CD4-positive, alpha-beta T cell treated with Interleukin-4 for 1 hour (primary cell): Measurements from ENCODE around the gene BCL11A.
A peak's percentile ranks its signal among the peaks of the same experiment; 100 is the strongest.

Experiments used
- DNase-seq, 2 donors: peaks; one replicate each; pipeline ENCODE4 v3.0.0-alpha.2; 2020 to 2022

Gene BCL11A

DNA sequence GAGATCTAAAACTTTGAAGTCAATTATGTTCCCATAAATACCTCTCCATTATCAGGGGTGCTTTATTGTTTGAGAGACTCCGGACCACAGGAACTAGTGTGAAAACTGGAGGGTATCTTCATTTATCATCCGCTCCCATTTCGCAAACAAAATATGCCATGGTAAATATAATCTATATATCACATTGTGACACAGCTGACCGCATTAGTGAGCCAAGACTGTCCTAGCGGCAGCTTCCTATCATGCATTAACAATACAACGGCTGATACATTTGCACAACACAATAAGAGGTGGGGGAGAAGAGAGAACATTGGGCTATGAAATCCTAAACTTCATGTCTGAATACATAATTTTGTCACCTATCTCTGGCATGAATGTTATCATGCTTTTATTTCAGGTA lies 29.5 kb downstream of the BCL11A start:
- DNase-seq = no peak

DNA sequence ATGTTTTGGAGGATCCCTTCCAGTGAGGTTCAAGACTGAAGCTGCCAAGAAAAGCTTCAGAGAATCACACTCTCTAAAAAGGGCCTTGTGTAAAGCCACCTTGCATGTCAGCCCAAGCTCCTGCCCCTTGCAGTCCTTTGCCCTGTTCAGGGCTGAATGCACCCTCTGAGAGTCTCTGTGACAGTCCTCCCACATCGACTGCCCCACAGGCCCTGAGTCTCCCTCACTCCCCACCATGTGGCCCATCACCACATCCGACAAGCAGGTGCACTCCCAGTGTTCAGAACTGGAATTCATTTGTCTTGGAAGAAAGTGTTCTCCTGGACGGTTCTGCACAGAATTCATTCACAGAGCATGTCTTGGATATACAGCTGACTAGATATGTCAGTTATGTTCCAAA lies 31.0 kb downstream of the BCL11A start:
- DNase-seq = no peak

DNA sequence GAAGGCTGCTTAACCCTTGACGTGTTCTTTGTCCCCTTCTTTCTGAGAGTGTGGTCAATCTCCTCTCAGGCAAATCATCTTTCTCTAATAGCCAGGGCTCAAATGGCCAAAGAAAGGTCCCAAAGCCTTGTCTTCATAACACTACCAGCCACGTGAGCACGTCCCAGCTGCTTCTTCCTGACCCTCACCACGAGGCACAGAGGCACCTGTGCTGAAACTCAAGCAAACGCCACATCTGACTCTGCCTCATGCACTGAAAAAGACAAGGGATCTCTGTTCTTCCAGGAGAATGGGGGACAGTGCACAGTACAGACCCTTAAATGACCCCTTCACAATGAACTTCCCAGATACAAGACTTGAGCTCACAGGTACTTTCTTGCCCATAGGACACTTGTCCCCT lies 31.8 kb downstream of the BCL11A start:
- no peak for DNase-seq

DNA sequence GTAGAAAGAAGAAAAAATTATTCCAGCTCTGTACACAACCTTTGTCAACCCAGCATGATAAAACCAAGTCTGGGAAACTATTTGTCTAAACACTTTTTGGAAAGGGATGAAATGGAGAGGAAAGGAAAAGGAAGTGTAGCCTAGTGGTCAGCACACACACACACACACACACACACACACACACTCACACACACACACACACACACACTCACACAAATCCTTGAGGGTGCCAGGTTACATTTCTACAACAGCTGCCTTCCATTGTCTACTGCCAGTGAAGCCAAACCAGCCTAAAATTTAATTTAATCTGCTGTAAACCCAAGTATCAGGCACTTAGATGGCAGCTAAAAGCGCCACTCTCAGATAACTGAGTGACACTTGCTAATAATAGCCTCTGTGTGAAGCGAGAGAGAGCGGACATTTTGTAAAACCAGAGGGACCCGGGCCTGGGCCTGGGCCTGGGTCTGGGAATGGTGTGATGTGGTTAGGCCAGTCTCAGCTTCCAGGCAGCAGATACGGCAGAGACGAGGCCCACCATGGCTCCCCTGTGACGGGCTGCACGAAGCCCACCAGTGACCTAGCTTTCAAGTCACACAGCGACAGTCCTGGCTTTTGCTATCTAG lies 32.4 kb downstream of the BCL11A start:
- DNase-seq = no peak

DNA sequence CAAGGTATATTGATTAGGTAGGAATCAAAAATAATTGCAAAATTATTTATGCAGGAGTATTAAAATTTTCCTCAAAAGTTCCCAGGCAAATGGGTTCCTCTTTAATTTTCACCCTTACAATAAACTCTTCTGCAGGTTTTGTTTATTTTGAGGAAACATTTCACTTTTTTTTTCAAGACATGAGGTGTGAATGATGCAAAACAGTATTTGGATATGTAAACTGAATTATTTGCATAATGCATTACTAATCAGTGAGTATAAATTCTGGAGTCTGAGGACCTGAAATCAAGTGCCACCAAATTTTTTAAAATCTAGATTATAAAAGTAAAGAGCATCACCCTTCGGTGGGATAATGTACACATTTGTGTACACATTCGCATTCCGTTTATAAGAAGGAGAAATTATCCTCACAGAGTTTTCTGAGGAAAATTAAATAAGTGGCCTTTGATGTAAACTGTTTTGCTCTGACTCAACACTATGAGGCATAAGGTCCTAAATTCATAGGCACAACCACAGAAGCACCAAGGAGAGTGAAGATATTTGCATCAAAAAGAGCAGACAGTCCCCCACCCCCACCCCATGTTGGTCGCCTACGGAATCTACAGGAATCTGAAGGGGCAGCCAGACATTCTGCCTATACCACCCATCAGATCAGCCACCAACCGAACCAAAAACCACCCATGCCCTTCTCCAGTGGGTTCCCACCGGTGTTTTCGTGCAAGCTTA lies 33.1 kb downstream of the BCL11A start:
- DNase-seq = no peak

DNA sequence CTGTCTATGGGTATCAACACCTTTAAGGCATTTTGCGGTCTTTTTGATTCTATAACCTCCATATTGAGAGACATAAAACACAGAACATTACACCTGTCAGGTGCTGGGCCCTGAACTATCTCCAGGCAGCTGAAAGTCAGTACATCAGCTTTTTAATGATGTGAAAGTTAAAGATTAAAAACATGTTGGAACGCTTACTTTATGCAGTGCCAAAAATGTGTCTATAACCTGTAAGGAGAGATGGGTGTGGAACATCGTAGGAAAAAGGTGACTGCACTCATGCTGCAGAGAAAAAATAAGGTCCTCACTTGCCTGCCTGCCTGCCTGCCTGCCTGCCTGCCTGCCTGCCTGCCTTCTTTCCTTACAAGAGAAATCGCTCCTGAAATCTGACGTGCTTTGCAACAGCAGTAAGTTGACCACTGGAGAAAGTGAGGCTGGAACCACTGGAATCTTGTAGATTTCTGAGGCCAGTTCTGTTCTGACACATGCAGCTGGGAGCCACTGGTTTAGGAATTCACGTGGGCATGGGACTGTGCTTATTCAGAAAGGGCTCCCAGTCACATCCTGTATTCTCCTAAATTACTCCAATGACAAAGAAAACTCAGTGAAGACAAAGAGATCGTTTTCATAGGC lies 34.1 kb downstream of the BCL11A start:
- no peak for DNase-seq

DNA sequence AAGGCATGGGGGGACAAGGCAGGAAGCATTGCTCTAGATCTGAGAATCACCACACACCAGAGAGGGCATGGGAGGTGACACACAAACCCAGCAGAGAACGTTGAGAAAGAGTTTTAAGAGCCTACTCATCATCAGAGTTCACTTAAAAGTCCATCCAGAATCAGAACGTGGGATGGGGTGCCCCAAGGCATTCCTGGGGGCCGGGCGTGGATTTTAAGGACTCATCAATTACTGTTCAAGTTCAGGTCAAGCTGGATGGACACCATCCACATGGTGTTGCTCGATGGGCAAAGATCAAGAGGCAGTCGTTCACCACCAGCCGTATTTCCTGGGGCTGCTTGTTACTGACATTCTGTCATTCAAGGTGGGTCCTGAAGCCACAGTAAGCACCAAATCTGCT lies 34.9 kb downstream of the BCL11A start:
- DNase-seq = no peak

DNA sequence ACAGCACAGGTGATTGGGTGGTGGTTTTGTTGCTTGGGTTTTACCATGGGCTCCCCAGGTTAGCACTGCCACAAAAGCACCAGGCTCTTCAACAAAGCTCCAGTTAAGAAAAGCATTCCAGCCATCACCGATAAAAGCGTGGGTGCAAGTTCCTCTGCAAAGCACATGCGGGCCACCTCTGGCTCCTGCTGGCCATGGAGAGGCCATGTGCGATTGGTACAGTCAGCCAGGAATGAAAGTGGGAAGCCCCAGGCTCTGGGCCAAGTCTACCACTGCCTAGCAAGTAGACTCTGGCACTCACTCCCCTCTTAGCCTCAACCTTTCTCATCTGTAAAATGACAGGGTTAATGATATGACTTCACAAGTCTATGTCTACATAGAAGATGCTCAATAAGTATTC lies 36.0 kb downstream of the BCL11A start:
- no peak for DNase-seq

DNA sequence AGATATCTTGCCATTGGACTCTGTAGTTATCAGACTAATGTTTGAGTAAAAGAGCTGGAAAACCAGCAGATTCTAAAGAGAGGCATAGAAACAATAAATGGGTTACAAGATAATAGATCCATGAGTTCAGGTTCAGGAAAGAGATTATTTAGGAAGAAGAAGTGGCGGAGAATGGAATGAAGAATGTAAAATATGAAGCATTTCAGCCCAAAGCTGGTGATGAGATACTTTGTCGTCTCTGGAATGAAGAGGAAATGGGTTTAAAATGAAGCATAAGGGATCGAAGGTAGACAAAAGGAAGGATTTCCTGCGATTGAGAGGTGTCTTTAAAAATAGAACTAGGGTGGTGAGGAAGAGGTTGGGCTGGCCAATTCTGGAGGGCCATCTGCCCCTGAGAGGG lies 36.6 kb downstream of the BCL11A start:
- no peak for DNase-seq

DNA sequence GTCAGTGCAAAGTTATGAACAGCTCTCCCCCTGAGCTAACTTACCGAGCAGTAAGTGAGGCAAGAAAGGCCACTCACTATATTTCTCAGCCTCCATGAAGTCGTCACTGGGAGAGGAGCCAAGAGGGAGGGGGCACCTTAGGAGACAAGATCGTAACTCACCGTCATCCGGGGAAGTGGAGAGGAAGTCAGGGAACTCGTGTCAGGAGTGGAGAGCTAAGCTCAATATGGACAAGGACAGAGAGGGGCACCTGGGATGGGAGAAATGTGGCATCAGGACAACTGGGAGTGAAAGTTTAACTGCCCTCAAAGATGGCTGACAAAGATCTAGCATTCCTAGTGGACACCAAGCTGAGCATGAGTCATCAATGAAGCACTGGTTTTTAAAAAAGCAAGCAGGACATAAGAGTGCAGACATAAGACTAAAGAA lies 37.1 kb downstream of the BCL11A start:
- DNase-seq = no peak

DNA sequence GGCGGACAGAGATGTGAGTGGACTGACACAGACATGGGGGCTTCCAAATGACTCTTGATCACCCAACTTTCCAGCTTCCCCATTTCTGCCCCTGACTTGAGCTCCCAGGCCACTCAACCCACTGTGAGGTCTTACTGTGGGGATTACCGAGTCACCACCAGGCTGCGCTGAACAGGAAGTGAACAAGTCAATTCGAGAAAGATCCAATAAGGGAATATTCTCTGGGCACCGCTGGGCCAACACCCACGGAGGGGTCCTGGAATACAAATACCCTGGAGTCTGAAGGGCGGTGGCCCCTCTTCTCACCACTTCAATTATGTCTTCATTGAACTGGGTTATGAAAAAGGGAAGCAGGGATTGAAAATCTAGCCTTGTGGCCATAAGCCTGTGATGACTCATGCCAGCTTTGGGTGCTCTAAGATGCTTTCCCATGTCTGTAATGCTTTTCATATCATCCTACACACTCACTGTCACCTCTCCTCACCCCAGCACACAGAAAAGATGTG lies 37.7 kb downstream of the BCL11A start:
- peak; percentile 21 to 68 for DNase-seq

DNA sequence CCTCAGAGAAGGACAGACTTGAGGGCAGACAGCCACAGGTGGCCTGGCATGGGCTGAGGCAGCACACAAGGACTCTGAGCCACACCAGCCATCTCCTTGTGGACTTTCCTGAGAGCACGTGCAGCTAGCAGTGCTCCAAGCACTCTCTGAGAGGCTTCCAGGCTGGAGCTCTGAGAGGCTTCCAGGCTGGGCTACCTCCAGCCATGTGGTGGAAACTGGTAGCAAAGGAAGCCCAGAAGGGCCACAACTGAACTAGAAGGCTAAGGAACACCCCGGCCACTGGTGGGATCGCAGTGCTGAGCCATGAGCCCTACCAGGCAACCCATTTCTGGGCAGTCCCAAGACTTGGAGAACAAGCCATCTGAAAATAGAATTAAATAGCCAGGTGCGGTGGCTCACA lies 39.5 kb downstream of the BCL11A start:
- DNase-seq = no peak

DNA sequence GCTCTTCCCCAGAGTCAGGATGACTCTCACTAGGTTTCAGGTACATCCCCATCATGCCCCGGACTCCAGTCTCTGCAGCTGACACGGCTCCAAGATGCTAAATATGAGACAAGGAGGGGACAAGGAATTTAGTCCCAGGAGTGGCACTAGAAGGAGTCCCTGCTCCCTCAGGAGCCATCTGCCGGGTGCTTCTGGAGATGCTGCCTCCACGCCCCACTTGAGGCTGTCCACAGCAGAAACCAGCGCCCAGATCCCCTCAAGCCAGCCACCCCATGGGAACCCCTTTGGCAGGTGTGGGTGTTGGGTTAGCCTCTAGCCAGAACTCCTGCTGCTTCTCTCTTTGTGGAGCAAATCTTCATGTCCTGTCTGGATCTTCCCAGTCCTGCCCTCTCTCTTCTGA lies 40.3 kb downstream of the BCL11A start:
- no peak for DNase-seq

DNA sequence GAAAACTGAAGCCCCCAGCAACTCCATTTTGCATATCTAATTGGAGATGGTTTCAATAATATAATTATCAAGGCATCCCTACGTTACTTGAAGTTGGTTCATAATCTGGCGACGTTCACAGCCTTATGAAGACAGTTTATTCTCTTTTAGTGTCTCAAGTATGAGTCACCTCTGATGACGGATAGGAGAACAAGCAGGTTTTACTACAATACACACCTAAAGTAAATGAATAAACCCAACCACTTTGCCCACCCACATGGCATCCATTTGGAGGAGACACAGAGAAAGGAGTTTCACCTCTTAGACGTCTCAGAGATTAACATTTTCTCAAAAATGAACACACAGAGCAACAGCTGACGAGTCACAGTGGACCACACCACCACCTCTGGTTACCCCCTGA lies 40.8 kb downstream of the BCL11A start:
- no peak for DNase-seq

DNA sequence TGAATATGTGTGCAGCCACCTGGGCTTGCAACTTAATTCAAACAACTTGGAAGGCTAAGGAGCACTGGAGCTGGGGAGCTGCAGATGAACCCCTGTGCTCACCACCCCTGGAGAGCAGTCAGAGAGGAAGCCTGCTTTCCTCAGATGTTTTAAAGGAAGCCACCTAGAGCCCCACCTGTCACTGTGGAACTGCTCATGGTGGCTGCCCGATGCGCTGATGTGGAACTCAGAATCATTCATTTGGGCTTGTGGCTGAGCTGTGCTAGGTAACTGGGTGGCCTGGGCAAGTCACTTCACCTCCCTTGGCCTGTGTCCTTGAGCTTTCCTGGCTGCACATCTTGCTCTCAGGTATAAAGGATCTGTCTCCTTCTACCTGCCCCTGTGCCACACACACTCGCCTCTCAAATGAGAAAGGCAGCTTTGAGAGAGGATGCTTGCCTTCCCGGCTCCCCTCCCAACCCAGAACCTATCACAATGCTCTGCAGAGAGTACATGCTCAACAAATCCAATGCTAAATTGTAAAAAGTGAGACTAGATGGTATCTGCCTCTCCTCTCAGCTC lies 41.3 kb downstream of the BCL11A start:
- DNase-seq = no peak

DNA sequence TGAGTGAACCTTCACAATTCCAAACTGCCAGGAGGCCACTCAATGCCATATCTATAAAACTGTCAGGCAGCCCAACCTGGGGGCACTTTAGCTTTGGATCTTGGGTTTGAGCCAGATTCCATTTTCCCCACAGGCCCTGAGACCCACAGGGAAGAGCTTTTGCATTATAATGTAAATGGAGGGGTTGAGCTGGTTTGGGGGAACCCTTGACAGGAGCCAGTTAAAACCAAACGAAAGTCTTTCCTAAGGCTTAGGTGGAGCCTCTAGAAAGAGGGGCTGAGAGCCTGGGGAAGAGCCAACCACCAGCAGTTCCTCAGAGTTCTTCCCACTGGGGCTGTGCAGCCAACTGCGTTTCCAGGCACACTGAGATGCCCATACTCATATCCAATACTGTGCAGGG lies 42.7 kb downstream of the BCL11A start:
- DNase-seq = no peak

DNA sequence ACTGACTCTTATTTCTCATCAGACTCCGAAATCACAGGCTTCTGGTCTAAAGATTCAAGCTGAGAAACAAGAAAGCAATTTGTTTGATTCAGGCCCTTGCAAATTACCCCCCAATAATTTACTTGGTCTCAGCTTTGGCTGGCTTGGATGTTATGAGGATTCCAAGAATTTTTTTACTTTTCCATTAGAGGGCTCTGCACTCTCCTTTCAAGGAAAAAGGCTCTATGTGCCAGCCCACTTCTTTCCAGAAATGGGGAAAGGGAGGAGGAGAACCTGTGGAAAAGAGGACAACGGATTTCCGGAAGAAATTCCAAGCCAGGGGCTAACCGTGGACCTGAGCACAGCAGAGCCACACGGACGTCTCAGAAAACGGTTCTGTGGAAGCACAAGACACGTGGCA lies 44.4 kb downstream of the BCL11A start:
- DNase-seq = no peak

DNA sequence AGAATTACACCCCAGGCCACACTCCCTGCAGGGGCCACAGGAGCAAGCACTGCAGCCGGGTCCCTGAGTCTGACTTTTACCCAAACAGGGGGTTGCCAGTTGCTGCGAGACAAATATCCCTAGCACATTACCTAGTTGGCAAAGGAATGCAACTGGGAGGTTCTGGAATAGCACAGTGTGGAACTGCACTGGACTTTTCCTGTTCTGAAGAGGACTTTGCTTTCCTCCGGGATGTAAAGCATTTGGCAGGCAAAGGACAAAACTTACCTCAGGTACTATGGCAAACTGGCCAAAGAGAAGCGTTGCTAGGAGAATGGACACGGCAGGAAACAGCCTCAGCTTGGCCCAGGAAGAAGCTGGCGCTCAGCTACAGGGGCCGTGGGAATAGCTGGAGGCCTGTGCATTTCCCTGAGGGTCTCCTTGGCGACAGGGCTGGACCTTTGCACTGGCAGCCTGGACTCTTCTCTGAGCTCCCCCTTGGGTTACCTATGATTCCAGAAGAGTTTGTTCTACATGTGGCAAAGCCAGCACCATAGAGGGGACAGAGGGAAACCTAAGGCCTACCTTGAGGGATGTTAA lies 45.0 kb downstream of the BCL11A start:
- DNase-seq = no peak

DNA sequence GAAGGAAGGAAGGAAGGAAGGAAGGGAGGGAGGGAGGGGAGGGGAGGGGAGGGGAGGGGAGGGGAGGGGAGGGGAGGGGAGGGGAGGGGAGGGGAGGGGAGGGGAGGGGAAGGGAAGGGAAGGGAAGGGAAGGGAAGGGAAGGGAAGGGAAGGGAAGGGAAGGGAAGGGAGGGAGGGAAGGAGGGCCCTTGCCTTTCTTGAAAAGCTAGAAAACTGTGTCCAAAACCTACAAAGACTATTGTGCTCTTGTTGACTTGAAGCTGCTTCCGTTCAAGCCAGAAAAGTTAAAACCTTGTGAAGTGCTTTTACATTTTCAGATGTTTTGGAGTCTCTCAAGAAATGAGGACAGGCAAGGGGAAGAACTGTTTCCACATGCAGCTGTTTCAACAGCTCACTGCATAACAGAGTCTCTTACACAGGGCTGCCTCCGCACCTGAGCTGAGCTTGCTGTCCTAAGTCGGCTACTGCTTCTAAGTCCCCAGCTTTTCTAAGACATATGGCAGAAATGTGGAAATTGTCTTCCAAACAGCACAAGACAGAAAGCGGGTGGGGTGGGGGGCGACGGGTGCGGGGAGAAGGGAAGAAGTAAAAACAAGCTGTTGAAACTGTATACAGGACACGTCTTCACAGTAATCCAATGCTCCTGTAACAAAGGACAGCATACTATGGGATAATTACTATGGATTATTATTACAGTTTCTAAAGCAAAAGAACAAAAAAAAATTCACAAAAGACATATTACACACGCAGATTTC lies 46.1 kb downstream of the BCL11A start:
- no peak for DNase-seq

DNA sequence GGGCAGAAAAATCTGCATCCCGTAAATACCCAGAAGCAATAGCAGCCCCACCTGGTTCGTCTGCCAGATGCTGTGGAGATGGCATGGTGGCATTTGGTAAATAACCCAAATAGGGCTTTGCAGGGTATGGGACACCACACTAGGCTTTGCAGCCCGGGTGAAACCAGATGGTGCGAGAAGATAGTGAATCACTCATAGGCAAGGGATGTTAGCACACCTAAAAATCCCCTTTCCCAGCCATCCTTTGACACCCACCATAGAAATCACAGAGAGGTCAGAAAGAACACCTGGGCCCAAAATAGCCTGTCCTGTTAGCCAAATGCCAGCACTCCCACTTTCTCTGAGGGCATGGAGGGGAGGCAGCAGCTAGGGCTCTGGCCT lies 47.6 kb downstream of the BCL11A start:
- no peak for DNase-seq

DNA sequence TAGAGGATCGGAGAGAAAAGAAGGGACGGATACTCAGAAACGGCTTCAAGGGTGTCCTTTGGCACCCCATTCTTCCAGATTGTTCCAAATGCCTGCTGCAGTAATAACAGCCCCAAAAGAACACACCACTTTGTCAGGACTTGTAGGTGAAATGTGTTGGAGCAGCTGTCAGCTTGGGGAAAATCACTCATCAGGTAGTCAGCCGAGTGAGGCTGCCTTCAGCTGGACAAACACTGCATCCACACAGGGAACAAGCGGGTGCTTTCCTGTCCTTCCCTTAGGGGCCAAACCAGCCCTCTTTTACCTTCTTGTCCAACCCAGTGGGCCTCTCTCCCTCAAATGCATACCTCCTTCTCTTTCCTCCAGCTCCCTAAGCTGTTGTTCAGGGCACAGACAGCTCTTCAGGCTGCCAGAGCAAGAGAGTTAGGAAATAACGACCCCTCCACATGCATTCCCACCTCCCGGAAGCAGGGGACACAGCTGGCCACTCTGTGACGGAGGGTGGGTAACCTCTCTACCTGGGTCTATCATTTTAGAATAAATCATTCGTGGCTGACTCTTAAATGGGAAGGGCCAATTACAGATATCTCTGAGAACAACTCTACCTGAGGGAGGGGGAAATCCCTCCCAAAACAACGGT lies 48.1 kb downstream of the BCL11A start:
- no peak for DNase-seq

DNA sequence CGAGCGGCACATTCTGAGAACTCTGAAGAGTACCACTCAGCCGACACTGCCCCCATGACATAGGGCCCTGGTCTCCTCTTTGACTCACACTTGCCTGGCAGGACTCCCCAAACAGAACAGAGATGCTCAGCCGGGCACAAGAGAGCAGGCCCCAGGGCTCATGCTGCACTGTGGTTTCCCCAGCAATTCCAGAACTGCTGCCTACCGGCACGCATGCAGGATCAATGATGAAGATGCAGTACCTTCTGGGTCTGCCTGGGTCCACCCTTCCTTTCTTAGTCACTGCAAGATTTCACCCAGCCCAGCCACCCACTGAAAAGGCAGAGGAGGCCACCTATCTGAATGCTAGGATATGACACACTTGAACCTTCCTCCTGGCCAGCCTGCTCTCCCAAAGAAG lies 49.4 kb downstream of the BCL11A start:
- no peak for DNase-seq
